Uterus (tissue), 2 donors: ENCODE data around the gene PCAT7.

Source experiments
- POLR2A ChIP-seq, 2 donors: fragments of 450-650 bp; IDR thresholded peaks; one replicate each; pipeline ENCODE4 v1.6.1; 2016; ENCODE audit warnings: antibody characterized with exemption in 2 of 2, mild to moderate bottlenecking in 1 of 2, moderate library complexity in 1 of 2
- TF ChIP-seq, protein P1 (sequence below), 4 experiments: fragments of 200-600 bp in 2 of 4; fragments of 450-650 bp in 2 of 4; sonication (generic) in 2 of 4; IDR thresholded peaks; one replicate each; pipeline ENCODE4 v1.5.1; 2016 to 2019; ENCODE audit warnings: antibody characterized with exemption in 4 of 4, mild to moderate bottlenecking in 2 of 4, moderate library complexity in 1 of 4

DNA sequence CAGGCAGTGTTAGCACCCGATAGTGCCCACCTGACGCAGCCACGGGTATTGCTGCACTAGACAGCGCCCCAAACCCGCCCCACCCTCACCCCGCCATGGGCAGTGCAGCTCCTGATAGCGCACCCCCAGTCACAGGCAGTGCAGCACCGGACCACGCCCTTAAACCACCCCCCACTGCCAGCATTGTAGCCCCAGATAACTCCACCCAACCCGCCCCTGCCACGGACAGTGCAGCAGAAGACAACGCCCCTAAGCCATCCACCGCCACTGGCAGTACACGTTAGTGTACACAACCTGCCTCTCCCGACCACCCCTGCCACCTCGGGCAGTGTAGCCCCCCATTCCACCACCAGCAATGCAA, 825 bp upstream of the PCAT7 start:
- TF ChIP-seq, protein P1, sequence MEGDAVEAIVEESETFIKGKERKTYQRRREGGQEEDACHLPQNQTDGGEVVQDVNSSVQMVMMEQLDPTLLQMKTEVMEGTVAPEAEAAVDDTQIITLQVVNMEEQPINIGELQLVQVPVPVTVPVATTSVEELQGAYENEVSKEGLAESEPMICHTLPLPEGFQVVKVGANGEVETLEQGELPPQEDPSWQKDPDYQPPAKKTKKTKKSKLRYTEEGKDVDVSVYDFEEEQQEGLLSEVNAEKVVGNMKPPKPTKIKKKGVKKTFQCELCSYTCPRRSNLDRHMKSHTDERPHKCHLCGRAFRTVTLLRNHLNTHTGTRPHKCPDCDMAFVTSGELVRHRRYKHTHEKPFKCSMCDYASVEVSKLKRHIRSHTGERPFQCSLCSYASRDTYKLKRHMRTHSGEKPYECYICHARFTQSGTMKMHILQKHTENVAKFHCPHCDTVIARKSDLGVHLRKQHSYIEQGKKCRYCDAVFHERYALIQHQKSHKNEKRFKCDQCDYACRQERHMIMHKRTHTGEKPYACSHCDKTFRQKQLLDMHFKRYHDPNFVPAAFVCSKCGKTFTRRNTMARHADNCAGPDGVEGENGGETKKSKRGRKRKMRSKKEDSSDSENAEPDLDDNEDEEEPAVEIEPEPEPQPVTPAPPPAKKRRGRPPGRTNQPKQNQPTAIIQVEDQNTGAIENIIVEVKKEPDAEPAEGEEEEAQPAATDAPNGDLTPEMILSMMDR (IDR thresholded peaks at IDR 0.05) = no peak
- TF ChIP-seq POLR2A (IDR thresholded peaks at IDR 0.05) = no peak
